HepG2 (cell line): ENCODE results near the gene MAGI1. TPM values are rescaled to one million over a fixed set of nuclear protein-coding genes. Genes with fewer than 3 reads are reported as not detected.

Source experiments
- E2F2 ChIP-seq: sonication (generic); formaldehyde crosslinking; IDR thresholded peaks from 2 replicates; pipeline ENCODE4 v1.4.0; 2020; ENCODE audit warnings: missing genetic modification reagents, borderline replicate concordance
- ERF ChIP-seq: IDR thresholded peaks from 2 replicates; pipeline ENCODE4 v1.6.1; 2018; ENCODE audit warnings: missing biosample characterization, missing genetic modification reagents
- GTF3A ChIP-seq: sonication (generic); formaldehyde crosslinking; conservative IDR thresholded peaks from 2 replicates; pipeline ENCODE4 v1.4.0; 2020; ENCODE audit warnings: mild to moderate bottlenecking, missing genetic modification reagents
- IKZF1 ChIP-seq: fragments of 450-650 bp; IDR thresholded peaks from 2 replicates; pipeline ENCODE4 v1.7.1; 2016
- IKZF4 ChIP-seq: sonication (generic); formaldehyde crosslinking; IDR thresholded peaks from 2 replicates; pipeline ENCODE4 v1.5.1; 2020; ENCODE audit warnings: borderline replicate concordance, mild to moderate bottlenecking, low read depth, missing genetic modification reagents; ENCODE audit errors: not compliant biosample characterization
- MAZ ChIP-seq, 2 experiments: sonication (generic) in 1 of 2; formaldehyde crosslinking in 1 of 2; IDR thresholded peaks; 2 replicates each; pipeline versions ENCODE4 v1.5.0 to v1.6.1; 2012 to 2020; ENCODE audit warnings: low read depth in 2 of 2, mild to moderate bottlenecking in 2 of 2, borderline replicate concordance in 1 of 2, improper control_type of control experiment in 1 of 2, low read length in 1 of 2, missing genetic modification reagents in 1 of 2, moderate library complexity in 1 of 2
- MIXL1 ChIP-seq: IDR thresholded peaks from 2 replicates; pipeline ENCODE4 v1.6.1; 2016
- MTA1 ChIP-seq: sonication (generic); formaldehyde crosslinking; IDR thresholded peaks from 2 replicates; pipeline ENCODE4 v1.4.0; 2020; ENCODE audit warnings: missing genetic modification reagents, mild to moderate bottlenecking, borderline replicate concordance
- PHF8 ChIP-seq: sonication (generic); formaldehyde crosslinking; IDR thresholded peaks from 2 replicates; pipeline ENCODE4 v1.5.0; 2020; ENCODE audit warnings: missing genetic modification reagents
- POLR2A ChIP-seq, 2 experiments: IDR thresholded peaks; 2 replicates each; pipeline ENCODE4 v1.6.1; 2011; ENCODE audit warnings: low read depth in 2 of 2, low read length in 2 of 2, mild to moderate bottlenecking in 1 of 2, moderate library complexity in 1 of 2; ENCODE audit not compliant: insufficient read depth in 1 of 2
- POLR2AphosphoS5 ChIP-seq: IDR thresholded peaks from 2 replicates; pipeline ENCODE4 v1.6.1; 2012; ENCODE audit warnings: low read depth, low read length
- RNF2 ChIP-seq: fragments of 450-650 bp; conservative IDR thresholded peaks from 2 replicates; pipeline ENCODE4 v1.6.1; 2016; ENCODE audit warnings: low read depth
- SP2 ChIP-seq: sonication (generic); formaldehyde crosslinking; IDR thresholded peaks from 2 replicates; pipeline ENCODE4 v1.5.1; 2020; ENCODE audit warnings: mild to moderate bottlenecking, missing genetic modification reagents
- TARDBP ChIP-seq: sonication (generic); formaldehyde crosslinking; IDR thresholded peaks from 2 replicates; pipeline ENCODE4 v1.8.0; 2022; ENCODE audit warnings: mild to moderate bottlenecking, missing genetic modification reagents
- TBP ChIP-seq: sonication (generic); formaldehyde crosslinking; IDR thresholded peaks from 2 replicates; pipeline ENCODE4 v1.5.0; 2020; ENCODE audit warnings: missing genetic modification reagents
- XRCC5 ChIP-seq: fragments of 200-400 bp; formaldehyde crosslinking; optimal IDR thresholded peaks from 2 replicates; pipeline ENCODE3; 2017; ENCODE audit warnings: mild to moderate bottlenecking, low read length
- ZBED4 ChIP-seq: sonication (generic); formaldehyde crosslinking; IDR thresholded peaks from 2 replicates; pipeline ENCODE4 v1.4.0; 2020; ENCODE audit warnings: missing genetic modification reagents, borderline replicate concordance
- ZFY ChIP-seq: sonication (generic); formaldehyde crosslinking; IDR thresholded peaks from 2 replicates; pipeline ENCODE4 v1.4.0; 2020; ENCODE audit warnings: missing genetic modification reagents
- ZNF550 ChIP-seq: sonication (generic); formaldehyde crosslinking; IDR thresholded peaks from 2 replicates; pipeline ENCODE4 v1.4.0; 2020; ENCODE audit warnings: mild to moderate bottlenecking, missing genetic modification reagents, borderline replicate concordance
- ZNF775 ChIP-seq: sonication (generic); formaldehyde crosslinking; IDR thresholded peaks from 2 replicates; pipeline ENCODE4 v1.4.0; 2020; ENCODE audit warnings: missing genetic modification reagents, mild to moderate bottlenecking, moderate library complexity, borderline replicate concordance
- ZNF782 ChIP-seq: sonication (generic); formaldehyde crosslinking; IDR thresholded peaks from 2 replicates; pipeline ENCODE4 v1.4.0; 2020; ENCODE audit warnings: missing genetic modification reagents, mild to moderate bottlenecking, borderline replicate concordance
- polyA plus RNA-seq, 8 experiments: library from polyadenylated mRNA; depleted of rRNA in 3 of 8; stranded (reverse) in 7 of 8; unstranded in 1 of 8; fragments of >200 nt; fragmentation: Illumina TruSeq in 4 of 8; extraction: Trizol in 4 of 8; gene quantifications; 2 replicates each; pipeline versions ENCODE4 v1.2.1 to v1.2.3, GENCODE V29; 2011 to 2016; ENCODE audit warnings: low read depth in 4 of 8, missing spikeins in 1 of 8, mixed read lengths in 1 of 8; ENCODE audit not compliant: insufficient read depth in 1 of 8
- total RNA-seq, 5 experiments: library from RNA; depleted of rRNA; stranded (reverse); fragments of >200 nt; fragmentation: Illumina TruSeq; extraction: Trizol; gene quantifications; 2 replicates each; pipeline ENCODE4 v1.2.3, GENCODE V29; 2016; ENCODE audit warnings: low read depth in 1 of 5
- TF ChIP-seq, protein P1 (sequence below): IDR thresholded peaks from 2 replicates; pipeline ENCODE4 v1.6.1; 2016; ENCODE audit warnings: missing biosample characterization, missing genetic modification reagents, low read depth

The MAGI1 gene
- total and polyA plus RNA-seq, 2 of the 13 experiments (the other 11 are each of a cell fraction or from before 2014, with no cell fraction given): 22.2 to 26.0 TPM

GRCh38 chr3:66038726-66039589 lies at the start of gene MAGI1 (continued):
- TF ChIP-seq MAZ (IDR thresholded peaks at IDR 0.05; ENCODE audit: borderline replicate concordance, low read depth, low read length): peak; percentile 78
- TF ChIP-seq MAZ (CRISPR knock-in tag; IDR thresholded peaks at IDR 0.05; ENCODE audit: low read depth): peak; percentile 71; the same call in 1 of the 2 replicates
- TF ChIP-seq IKZF1: no peak
- no peak for TF ChIP-seq ZNF550 (CRISPR knock-in tag)
- TF ChIP-seq PHF8: peak; percentile 60
- no peak for TF ChIP-seq TBP
- TF ChIP-seq POLR2AphosphoS5: peak; percentile 43
- peak; percentile 57 for TF ChIP-seq TARDBP (CRISPR knock-in tag)
- peak; percentile 77; the same call in 1 of the 2 replicates for TF ChIP-seq GTF3A
- TF ChIP-seq IKZF4 (CRISPR knock-in tag): no peak
- peak; percentile 32 to 39; a peak in 2 of 4 replicates for TF ChIP-seq POLR2A (IDR thresholded peaks at IDR 0.05; ENCODE audit: insufficient read depth in 1 of 2, low read depth in 2 of 2, low read length in 2 of 2)
- TF ChIP-seq, protein P1, sequence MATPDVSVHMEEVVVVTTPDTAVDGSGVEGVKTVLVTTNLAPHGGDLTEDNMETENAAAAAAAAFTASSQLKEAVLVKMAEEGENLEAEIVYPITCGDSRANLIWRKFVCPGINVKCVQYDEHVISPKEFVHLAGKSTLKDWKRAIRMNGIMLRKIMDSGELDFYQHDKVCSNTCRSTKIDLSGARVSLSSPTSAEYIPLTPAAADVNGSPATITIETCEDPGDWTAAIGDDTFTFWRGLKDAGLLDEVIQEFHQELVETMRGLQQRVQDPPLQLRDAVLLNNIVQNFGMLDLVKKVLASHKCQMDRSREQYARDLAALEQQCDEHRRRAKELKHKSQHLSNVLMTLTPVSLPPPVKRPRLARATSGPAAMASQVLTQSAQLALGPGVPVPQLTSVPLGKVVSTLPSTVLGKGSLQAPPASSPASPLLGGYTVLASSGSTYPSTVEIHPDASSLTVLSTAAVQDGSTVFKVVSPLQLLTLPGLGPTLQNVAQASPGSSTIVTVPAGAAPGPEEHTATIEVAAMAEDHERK (CRISPR knock-in tag): peak; percentile 81
- TF ChIP-seq ERF (CRISPR knock-in tag): peak; percentile 5; the same call in 1 of the 2 replicates
- peak; percentile 5; the same call in 1 of the 2 replicates for TF ChIP-seq ZFY (CRISPR knock-in tag)
- TF ChIP-seq XRCC5: peak; percentile 81
- no peak for TF ChIP-seq ZBED4 (CRISPR knock-in tag)
- TF ChIP-seq E2F2 (CRISPR knock-in tag): no peak
- peak; percentile 61; the same call in 1 of the 2 replicates for TF ChIP-seq MTA1 (CRISPR knock-in tag)
- no peak for TF ChIP-seq RNF2
- 0 out of 2 replicates have a peak, but pooled peaks have one; percentile 44 for TF ChIP-seq ZNF775 (CRISPR knock-in tag)
- TF ChIP-seq MIXL1 (CRISPR knock-in tag): 0 out of 2 replicates have a peak, but pooled peaks have one; percentile 1
- TF ChIP-seq SP2: peak; percentile 92
- 0 out of 2 replicates have a peak, but pooled peaks have one; percentile 19 for TF ChIP-seq ZNF782 (CRISPR knock-in tag)
